K562 (cell line): ENCODE results near the gene HMCN1. TPM values are rescaled to one million over a fixed set of nuclear protein-coding genes. Genes with fewer than 3 reads are reported as not detected.

ENCODE experiments used
- EHMT2 ChIP-seq: fragments of 450-650 bp; IDR thresholded peaks from 2 replicates; pipeline ENCODE4 v1.6.1; 2018; ENCODE audit warnings: antibody characterized with exemption
- ELK3 ChIP-seq: fragments of 450-650 bp; formaldehyde crosslinking; IDR thresholded peaks from 2 replicates; pipeline ENCODE4 v1.4.0; 2020; ENCODE audit warnings: mild to moderate bottlenecking
- HNRNPL ChIP-seq: fragments of 200-400 bp; formaldehyde crosslinking; IDR thresholded peaks from 2 replicates; pipeline ENCODE4 v1.6.1; 2017; ENCODE audit warnings: low read depth, mild to moderate bottlenecking, low read length
- JUND ChIP-seq, 2 experiments: IDR thresholded peaks; 2 replicates in 1 of 2; 3 replicates in 1 of 2; pipeline ENCODE4 v1.6.1; 2011; ENCODE audit warnings: borderline replicate concordance in 2 of 2, low read depth in 2 of 2, low read length in 2 of 2, improper control_type of control experiment in 1 of 2, missing biosample characterization in 1 of 2, missing genetic modification characterization in 1 of 2, missing genetic modification reagents in 1 of 2
- KLF16 ChIP-seq: IDR thresholded peaks from 2 replicates; pipeline ENCODE4 v1.6.1; 2016; ENCODE audit warnings: antibody characterized with exemption
- MTA3 ChIP-seq: fragments of 450-650 bp; formaldehyde crosslinking; IDR thresholded peaks from 2 replicates; pipeline ENCODE4 v1.6.1; 2017; ENCODE audit warnings: mild to moderate bottlenecking, borderline replicate concordance
- POLR2G ChIP-seq: fragments of 200-400 bp; formaldehyde crosslinking; IDR thresholded peaks from 2 replicates; pipeline ENCODE4 v1.6.1; 2017; ENCODE audit warnings: low read depth, mild to moderate bottlenecking, antibody characterized with exemption, low read length, moderate library complexity
- SMARCA4 ChIP-seq: fragments of 450-650 bp; IDR thresholded peaks from 2 replicates; pipeline ENCODE4 v1.6.1; 2016
- SREBF1 ChIP-seq: fragments of 150-350 bp; IDR thresholded peaks from 2 replicates; pipeline ENCODE4 v1.6.1; 2014; ENCODE audit warnings: antibody characterized with exemption, low read depth, low read length, borderline replicate concordance
- SUPT5H ChIP-seq: fragments of 450-650 bp; IDR thresholded peaks from 2 replicates; pipeline ENCODE4 v1.6.1; 2016
- TAF7 ChIP-seq: fragments of 450-650 bp; IDR thresholded peaks from 2 replicates; pipeline ENCODE4 v1.6.1; 2016; ENCODE audit warnings: missing genetic modification characterization, missing compliant biosample characterization
- ZBTB43 ChIP-seq: sonication (generic); formaldehyde crosslinking; IDR thresholded peaks from 2 replicates; pipeline ENCODE4 v1.8.0; 2023; ENCODE audit warnings: mild to moderate bottlenecking, missing genetic modification reagents
- ZNF609 ChIP-seq: sonication (generic); formaldehyde crosslinking; IDR thresholded peaks from 2 replicates; pipeline ENCODE4 v1.8.1; 2023; ENCODE audit warnings: missing genetic modification reagents, mild to moderate bottlenecking, borderline replicate concordance
- polyA plus RNA-seq, 8 experiments: library from polyadenylated mRNA; depleted of rRNA in 4 of 8; stranded (reverse) in 5 of 8; unstranded in 3 of 8; fragments of >200 nt; fragmentation: Nextera tagmentation in 2 of 8; fragmentation: Illumina TruSeq in 1 of 8; extraction: Ambion mirVana in 2 of 8; extraction: Trizol in 1 of 8; gene quantifications; 2 replicates each; pipeline versions ENCODE4 v1.2.1 to v1.2.3, GENCODE V29; 2011 to 2014; ENCODE audit warnings: inconsistent platforms in 1 of 8, missing spikeins in 1 of 8
- total RNA-seq, 7 experiments: library from RNA; depleted of rRNA in 6 of 7; stranded (reverse); fragments of >200 nt in 6 of 7; fragmentation: Illumina TruSeq in 2 of 7; extraction: Trizol in 2 of 7; gene quantifications; 2 replicates each; pipeline versions ENCODE4 v1.2.1 to v1.2.3, GENCODE V29; 2011 to 2021; ENCODE audit warnings: low replicate concordance in 1 of 7

HMCN1 gene
- total and polyA plus RNA-seq, 9 of the 15 experiments (the other 6 are each of a cell fraction or from before 2014, with no cell fraction given) = 0.07 to 0.36 (median 0.21) TPM

- TF ChIP-seq SREBF1 (no peak), SMARCA4 (peak; percentile 94), POLR2G (no peak), HNRNPL (no peak), KLF16 (peak; percentile 84), EHMT2 (no peak), JUND (IDR thresholded peaks at IDR 0.05; ENCODE audit: borderline replicate concordance, low read depth, low read length) (peak; percentile 71; the same call in 1 of the 2 replicates), JUND (tag; IDR thresholded peaks at IDR 0.05; ENCODE audit: borderline replicate concordance, low read depth, low read length) (peak; percentile 29; the same call in 1 of the 3 replicates), ZNF609 (no peak), TAF7 (tag) (no peak), ELK3 (CRISPR knock-in tag) (no peak), SUPT5H (no peak), MTA3 (no peak), ZBTB43 (CRISPR knock-in tag) (no peak)
Observed at GRCh38 chr1:186046437-186047211, 312.4 kb downstream of the HMCN1 start (continued).
